ENCODE measurements around the gene TLCD4. TPM values are rescaled to one million over a fixed set of nuclear protein-coding genes. Genes with fewer than 3 reads are reported as not detected.
"Not testable (repeated sequence)": the region's sequence is repeated elsewhere in the genome, so short reads cannot be mapped to it uniquely, and the experiment has no call there.

Gene TLCD4
- total RNA-seq, 1 donor from 2014 or later, result 0.34 TPM

- not testable (repeated sequence) for DNase-seq
These were observed 48.4 kb downstream of the TLCD4 start for GRCh38 chr1:95165569-95165968.

Other genes with a start within 250 kb of the TLCD4 start
- 578 and 589 TPM in 2 replicates for gene CNN3, start 190.2 kb upstream of the TLCD4 start, total RNA-seq
- gene ALG14, start 44.4 kb upstream of the TLCD4 start, total RNA-seq, result 1.0 and 2.2 TPM in 2 replicates
- gene RWDD3, start 116.9 kb downstream of the TLCD4 start, total RNA-seq, result 11.6 and 18.0 TPM in 2 replicates

Measured in dermis blood vessel endothelial cell (primary cell).